ENCODE data around the gene TNFAIP8L2.
"Not testable (repeated sequence)": the region's sequence is repeated elsewhere in the genome, so short reads cannot be mapped to it uniquely, and the experiment has no call there.

TNFAIP8L2 gene

GRCh38 chr1:151193304-151193703 lies 36.9 kb downstream of the TNFAIP8L2 start:
- DNase-seq: no peak

GRCh38 chr1:151193856-151194255 lies 37.4 kb downstream of the TNFAIP8L2 start:
- DNase-seq: no peak

- not testable (repeated sequence) for DNase-seq
These were observed 38.6 kb downstream of the TNFAIP8L2 start for GRCh38 chr1:151194894-151195594.

GRCh38 chr1:151196292-151196800 lies 39.9 kb downstream of the TNFAIP8L2 start:
- peak; percentile 76 to 88 for DNase-seq

GRCh38 chr1:151197863-151198253 lies 41.4 kb downstream of the TNFAIP8L2 start:
- DNase-seq: no peak

- peak; percentile 100 for DNase-seq
These were observed 42.0 kb downstream of the TNFAIP8L2 start, which contains the start of gene PIP5K1A for GRCh38 chr1:151198254-151199127. Gene PIP5K1A (plus strand): TSS chr1:151198552. CDS start chr1:151198997, 445 bp downstream.

GRCh38 chr1:151199873-151200581 lies 43.6 kb downstream of the TNFAIP8L2 start:
- DNase-seq: no peak

- not testable (repeated sequence) for DNase-seq
These were observed 49.0 kb downstream of the TNFAIP8L2 start for GRCh38 chr1:151205381-151205965.
